Fibroblast of pulmonary artery (primary cell): ENCODE results near the gene PHTF2.

Source experiments
- DNase-seq: peaks from one replicate; pipeline ENCODE4 v3.0.0-alpha.2; 2010; ENCODE audit warnings: low read depth
- H3K4me3 ChIP-seq: replicated peaks from 2 replicates; pipeline ENCODE4 v1.5.1; 2011; ENCODE audit warnings: low read depth, mild to moderate bottlenecking, control low read depth, low read length, moderate library complexity
- CTCF ChIP-seq: IDR thresholded peaks from 2 replicates; pipeline ENCODE4 v1.5.1; 2011; ENCODE audit warnings: mild to moderate bottlenecking, control low read depth, low read length, inconsistent platforms; ENCODE audit errors: missing control alignments

The PHTF2 gene

GRCh38 chr7:77765481-77765880 is 33.1 kb upstream of the PHTF2 start:
- no peak for TF ChIP-seq CTCF
- no peak overlapping the region for H3K4me3 ChIP-seq
- DNase-seq: no peak

GRCh38 chr7:77765906-77766800 is 32.4 kb upstream of the PHTF2 start:
- DNase-seq: peak; percentile 64
- H3K4me3 ChIP-seq: no peak overlapping the region
- no peak for TF ChIP-seq CTCF

GRCh38 chr7:77766801-77767605 is 31.6 kb upstream of the PHTF2 start:
- no peak overlapping the region for H3K4me3 ChIP-seq
- DNase-seq: no peak
- no peak for TF ChIP-seq CTCF

GRCh38 chr7:77770316-77770715 is 28.3 kb upstream of the PHTF2 start:
- no peak for DNase-seq
- H3K4me3 ChIP-seq: no peak overlapping the region
- TF ChIP-seq CTCF: no peak

- H3K4me3 ChIP-seq: no peak overlapping the region
- no peak for DNase-seq
- no peak for TF ChIP-seq CTCF
Measured at GRCh38 chr7:77771901-77772300, 26.7 kb upstream of the PHTF2 start.

- no peak for TF ChIP-seq CTCF
- H3K4me3 ChIP-seq: no peak overlapping the region
- DNase-seq: no peak
Measured at GRCh38 chr7:77778535-77778934, 20.0 kb upstream of the PHTF2 start.
